Smooth muscle cell (in vitro differentiated cells): ENCODE data around the gene RAPGEF5. TPM values are rescaled to one million over a fixed set of nuclear protein-coding genes. Genes with fewer than 3 reads are reported as not detected.

Experiments
- DNase-seq: peaks from one replicate; lab custom pipeline; 2025; ENCODE audit not compliant: unreplicated experiment; lab: John Stamatoyannopoulos, UW
- H2AFZ ChIP-seq: fragments of 200-600 bp; sonication (generic); 2 replicates; pipeline ENCODE4 v1.6.0; 2016; ENCODE audit warnings: antibody characterized with exemption, low read depth, mild to moderate bottlenecking
- H3F3A ChIP-seq: fragments of 200-600 bp; sonication (generic); 2 replicates; pipeline ENCODE4 v1.6.0; 2017; ENCODE audit warnings: antibody characterized with exemption, low read depth
- H3K27ac ChIP-seq: fragments of 200-600 bp; sonication (generic); 2 replicates; pipeline ENCODE4 v1.5.1; 2016; ENCODE audit warnings: low read depth, mild to moderate bottlenecking
- H3K27me3 ChIP-seq: fragments of 200-600 bp; sonication (generic); 2 replicates; pipeline ENCODE4 v1.6.1; 2016; ENCODE audit warnings: low read depth, mild to moderate bottlenecking
- H3K36me3 ChIP-seq: fragments of 200-600 bp; sonication (generic); 2 replicates; pipeline ENCODE4 v1.5.1; 2016; ENCODE audit warnings: low read depth
- H3K4me1 ChIP-seq: fragments of 200-600 bp; sonication (generic); 2 replicates; pipeline ENCODE4 v1.5.1; 2016; ENCODE audit warnings: low read depth
- H3K4me2 ChIP-seq: fragments of 200-600 bp; sonication (generic); 2 replicates; pipeline ENCODE4 v1.6.0; 2016; ENCODE audit warnings: mild to moderate bottlenecking
- H3K4me3 ChIP-seq: fragments of 200-600 bp; sonication (generic); 2 replicates; pipeline ENCODE4 v1.5.1; 2016; ENCODE audit warnings: mild to moderate bottlenecking
- H3K79me2 ChIP-seq: fragments of 200-600 bp; sonication (generic); 2 replicates; pipeline ENCODE4 v1.6.0; 2016; ENCODE audit warnings: low read depth, mild to moderate bottlenecking
- H3K9ac ChIP-seq: fragments of 200-600 bp; sonication (generic); 2 replicates; pipeline ENCODE4 v1.6.0; 2016; ENCODE audit warnings: low read depth
- H3K9me3 ChIP-seq: fragments of 200-600 bp; sonication (generic); replicated peaks from 2 replicates; pipeline ENCODE4 v1.5.1; 2016; ENCODE audit warnings: low read depth
- H4K20me1 ChIP-seq: fragments of 200-600 bp; sonication (generic); 2 replicates; pipeline ENCODE4 v1.6.0; 2016; ENCODE audit warnings: low read depth
- WGBS: methylation state at CpG from one replicate; pipeline ENCODE4 v1.1.7; 2016; ENCODE audit warnings: low lambda C conversion rate; 5-methylcytosine and 5-hydroxymethylcytosine counted together
- polyA plus RNA-seq: library from polyadenylated mRNA; unstranded; fragments of >200 nt; fragmentation: Nextera tagmentation; extraction: Ambion mirVana; gene quantifications from 2 replicates; pipeline ENCODE4 v1.2.1, GENCODE V29; 2016
- total RNA-seq: library from RNA; depleted of rRNA; stranded (reverse); fragments of >200 nt; gene quantifications from 2 replicates; pipeline ENCODE4 v1.2.3, GENCODE V29; 2014
- TF ChIP-seq, protein P1 (sequence below): fragments of 200-600 bp; sonication (generic); IDR thresholded peaks from 2 replicates; pipeline ENCODE4 v1.5.1; 2017; ENCODE audit warnings: borderline replicate concordance, mild to moderate bottlenecking, antibody characterized with exemption; ENCODE audit not compliant: insufficient read depth, poor library complexity, severe bottlenecking

RAPGEF5 gene
- total and polyA plus RNA-seq, 2 experiments from 2014 or later, result 11.4 TPM; not detected in 1

DNA sequence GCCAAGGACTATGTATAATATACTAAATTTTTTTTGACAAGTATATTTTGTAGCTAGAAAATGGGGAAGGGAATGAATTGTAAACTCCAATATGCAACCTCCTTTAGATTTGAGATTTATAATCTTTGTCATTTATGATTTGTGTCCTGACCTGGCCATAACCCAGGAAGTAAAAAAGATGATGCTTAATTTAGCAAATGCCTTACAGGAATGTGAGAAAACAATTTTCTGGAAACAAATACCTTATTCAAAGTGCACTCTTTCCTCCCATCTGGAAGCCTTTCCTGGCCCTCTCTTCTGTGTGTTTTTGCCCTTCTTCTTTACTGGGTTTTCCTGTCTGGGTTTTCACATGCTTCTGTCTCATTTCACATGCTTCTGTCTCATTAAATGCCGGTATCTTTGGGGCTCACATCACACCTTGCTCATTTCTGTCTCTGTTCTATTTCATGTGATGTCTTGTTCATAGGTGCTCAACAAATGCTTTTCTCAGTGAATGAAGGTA lies 149.2 kb downstream of the RAPGEF5 start:
- Histone ChIP-seq H3K9me3 (no peaks in the 10 kb centered on the region), H4K20me1 (no peaks in the 10 kb centered on the region), H3K4me2 (no peak overlapping the region), H3K4me3 (no peak overlapping the region), H2AFZ (no peak overlapping the region), H3K36me3 (no peaks in the 10 kb centered on the region), H3K27me3 (no peaks in the 10 kb centered on the region), H3K4me1 (peaks cover 14% of the 10 kb centered on the region), H3K79me2 (no peaks in the 10 kb centered on the region), H3F3A (no peaks in the 10 kb centered on the region), H3K27ac (no peak overlapping the region), H3K9ac (no peak overlapping the region)
- no peak for DNase-seq
- WGBS, result 81% methylated on average over 1 of the region's 1 CpG
- TF ChIP-seq, protein P1, sequence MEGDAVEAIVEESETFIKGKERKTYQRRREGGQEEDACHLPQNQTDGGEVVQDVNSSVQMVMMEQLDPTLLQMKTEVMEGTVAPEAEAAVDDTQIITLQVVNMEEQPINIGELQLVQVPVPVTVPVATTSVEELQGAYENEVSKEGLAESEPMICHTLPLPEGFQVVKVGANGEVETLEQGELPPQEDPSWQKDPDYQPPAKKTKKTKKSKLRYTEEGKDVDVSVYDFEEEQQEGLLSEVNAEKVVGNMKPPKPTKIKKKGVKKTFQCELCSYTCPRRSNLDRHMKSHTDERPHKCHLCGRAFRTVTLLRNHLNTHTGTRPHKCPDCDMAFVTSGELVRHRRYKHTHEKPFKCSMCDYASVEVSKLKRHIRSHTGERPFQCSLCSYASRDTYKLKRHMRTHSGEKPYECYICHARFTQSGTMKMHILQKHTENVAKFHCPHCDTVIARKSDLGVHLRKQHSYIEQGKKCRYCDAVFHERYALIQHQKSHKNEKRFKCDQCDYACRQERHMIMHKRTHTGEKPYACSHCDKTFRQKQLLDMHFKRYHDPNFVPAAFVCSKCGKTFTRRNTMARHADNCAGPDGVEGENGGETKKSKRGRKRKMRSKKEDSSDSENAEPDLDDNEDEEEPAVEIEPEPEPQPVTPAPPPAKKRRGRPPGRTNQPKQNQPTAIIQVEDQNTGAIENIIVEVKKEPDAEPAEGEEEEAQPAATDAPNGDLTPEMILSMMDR, result no peak

DNA sequence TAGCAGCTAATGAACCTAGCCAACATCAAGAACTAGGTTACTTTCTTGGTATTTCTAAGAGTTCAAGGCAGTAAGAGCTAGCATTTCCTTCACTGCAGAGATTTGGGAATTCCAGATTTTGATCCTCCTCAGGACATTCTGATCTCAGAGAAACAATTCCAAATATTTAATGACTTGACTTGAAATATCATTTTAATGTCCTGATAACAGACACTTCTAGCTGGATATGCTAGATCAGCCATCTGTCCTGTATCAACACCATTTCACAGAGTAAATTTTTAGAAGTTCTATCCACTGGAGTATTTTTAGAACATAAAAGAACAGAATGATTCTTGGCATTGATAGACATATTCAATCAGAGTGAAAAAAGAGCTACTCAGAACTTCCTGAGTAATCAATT lies 151.3 kb downstream of the RAPGEF5 start:
- H3F3A ChIP-seq, result no peaks in the 10 kb centered on the region
- no peak overlapping the region for H3K4me3 ChIP-seq
- H3K27ac ChIP-seq, result no peak overlapping the region
- no peak for DNase-seq
- H3K4me2 ChIP-seq, result no peak overlapping the region
- no peaks in the 10 kb centered on the region for H4K20me1 ChIP-seq
- H3K9ac ChIP-seq, result no peak overlapping the region
- peaks cover 14% of the 10 kb centered on the region for H3K4me1 ChIP-seq
- no peaks in the 10 kb centered on the region for H3K79me2 ChIP-seq
- no peak overlapping the region for H2AFZ ChIP-seq
- no peaks in the 10 kb centered on the region for H3K27me3 ChIP-seq
- H3K9me3 ChIP-seq, result no peaks in the 10 kb centered on the region
- H3K36me3 ChIP-seq, result no peaks in the 10 kb centered on the region
- TF ChIP-seq, protein P1, result no peak

DNA sequence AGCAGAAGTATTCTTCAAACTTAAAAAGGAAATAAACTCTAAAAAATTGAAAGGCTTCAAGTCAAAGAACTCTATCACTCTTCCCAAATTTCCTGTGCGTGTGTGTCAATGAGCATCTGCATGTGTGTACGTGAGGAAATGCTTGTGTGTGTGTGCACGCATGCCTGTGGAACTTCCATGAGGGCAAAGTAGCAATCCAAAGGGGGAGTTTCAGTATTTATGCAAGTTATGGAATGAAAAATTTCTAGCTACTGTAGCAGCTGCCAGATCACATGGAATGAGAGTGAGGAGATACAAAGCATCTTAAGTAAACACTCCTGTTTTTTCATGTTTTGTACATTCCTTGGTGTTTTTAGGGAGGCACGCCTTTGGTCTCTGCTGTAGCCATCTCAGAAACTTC lies 152.6 kb downstream of the RAPGEF5 start:
- Histone ChIP-seq H2AFZ (no peak overlapping the region), H3K9ac (no peak overlapping the region), H3K4me3 (no peak overlapping the region), H3K4me2 (no peak overlapping the region), H3K27me3 (no peaks in the 10 kb centered on the region), H3K27ac (no peak overlapping the region), H4K20me1 (no peaks in the 10 kb centered on the region), H3K79me2 (no peaks in the 10 kb centered on the region), H3K4me1 (peaks cover 1% of the 10 kb centered on the region), H3K9me3 (no peaks in the 10 kb centered on the region), H3F3A (no peaks in the 10 kb centered on the region), H3K36me3 (no peaks in the 10 kb centered on the region)
- no peak for DNase-seq
- WGBS, result 90% methylated on average over 4 of the region's 4 CpGs
- TF ChIP-seq, protein P1, result no peak

DNA sequence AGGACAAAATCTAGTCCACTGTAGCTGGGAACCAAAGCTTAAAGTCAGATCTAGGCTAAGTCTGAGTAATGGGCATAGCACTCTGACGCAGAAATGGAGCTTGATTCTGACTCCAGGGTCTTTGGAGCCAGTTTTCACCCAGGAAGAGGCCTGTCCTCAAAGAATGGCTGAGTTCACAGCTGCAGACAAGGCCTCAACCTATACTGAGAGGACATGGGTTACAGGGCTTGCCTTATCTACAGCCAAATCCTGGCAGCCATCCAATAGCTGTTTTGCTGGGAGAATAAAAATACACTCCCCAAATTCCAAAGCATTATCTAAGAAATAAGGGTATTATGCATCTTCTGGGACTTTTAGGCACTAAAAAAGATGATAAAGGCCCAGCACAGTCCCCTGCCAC lies 154.8 kb downstream of the RAPGEF5 start:
- Histone ChIP-seq H3K4me2 (no peak overlapping the region), H3K4me1 (no peaks in the 10 kb centered on the region), H3K9me3 (no peaks in the 10 kb centered on the region), H3K4me3 (no peak overlapping the region), H3K9ac (no peak overlapping the region), H2AFZ (no peak overlapping the region), H3F3A (no peaks in the 10 kb centered on the region), H3K27ac (no peak overlapping the region), H3K79me2 (no peaks in the 10 kb centered on the region), H3K27me3 (no peaks in the 10 kb centered on the region), H4K20me1 (no peaks in the 10 kb centered on the region), H3K36me3 (no peaks in the 10 kb centered on the region)
- TF ChIP-seq, protein P1, result no peak
- WGBS, result 81% methylated on average over 1 of the region's 1 CpG
- no peak for DNase-seq
